Stimulated activated CD4-positive, alpha-beta T cell treated with anti-CD3 and anti-CD28 coated beads, TNF-alpha, amount 100 ng/mL, for 48 hours (primary cell): ENCODE measurements around the gene SAMD7.

Source experiments
- DNase-seq, 3 donors: peaks; one replicate each; pipeline ENCODE4 v3.0.0-alpha.2; 2020; ENCODE audit warnings: low read depth in 3 of 3

The SAMD7 gene

GRCh38 chr3:169907944-169908343, 3.4 kb upstream of the SAMD7 start:
- no peak for DNase-seq

DNA sequence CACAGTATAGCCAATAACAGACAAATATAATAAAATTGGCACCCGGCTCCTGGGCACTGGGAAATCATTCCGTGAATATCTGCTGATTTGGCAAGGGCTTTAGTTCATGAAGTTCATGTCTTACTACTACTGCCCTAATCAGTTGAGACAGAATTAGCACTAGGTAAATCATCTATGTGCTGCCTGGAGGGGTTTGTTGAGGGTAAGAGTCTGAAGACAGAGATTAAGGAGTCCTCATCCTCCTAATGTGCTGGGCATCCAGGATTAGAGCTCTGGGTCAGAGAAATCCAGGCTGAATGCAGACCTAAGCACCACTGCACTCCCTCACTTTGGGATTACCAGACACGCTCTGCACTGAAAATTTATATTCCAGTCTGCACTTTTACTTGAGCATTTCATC, 2.0 kb downstream of the SAMD7 start:
- no peak for DNase-seq

DNA sequence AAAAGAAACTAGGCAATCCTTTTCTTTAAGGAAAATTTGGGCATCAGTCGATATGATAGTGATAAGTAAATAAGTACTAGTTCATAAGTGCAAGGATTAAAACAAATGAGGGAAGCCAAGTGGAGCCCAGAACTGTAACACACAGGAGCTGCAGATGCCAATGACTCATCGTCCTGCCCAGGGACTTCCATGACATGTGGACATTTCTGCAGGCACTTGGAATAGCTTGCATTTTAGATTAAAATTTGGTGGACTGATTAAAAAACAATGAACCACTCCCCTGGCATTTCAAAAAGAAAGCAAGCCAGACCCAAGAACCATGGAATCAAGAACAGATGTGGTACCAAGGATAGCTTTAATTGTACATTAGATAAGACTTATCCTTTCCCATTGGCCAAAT, 2.9 kb downstream of the SAMD7 start:
- no peak for DNase-seq

GRCh38 chr3:169923189-169923588, 11.8 kb downstream of the SAMD7 start:
- no peak for DNase-seq

GRCh38 chr3:169923831-169924230, 12.5 kb downstream of the SAMD7 start:
- no peak for DNase-seq

GRCh38 chr3:169929830-169930519, 18.6 kb downstream of the SAMD7 start:
- no peak for DNase-seq

DNA sequence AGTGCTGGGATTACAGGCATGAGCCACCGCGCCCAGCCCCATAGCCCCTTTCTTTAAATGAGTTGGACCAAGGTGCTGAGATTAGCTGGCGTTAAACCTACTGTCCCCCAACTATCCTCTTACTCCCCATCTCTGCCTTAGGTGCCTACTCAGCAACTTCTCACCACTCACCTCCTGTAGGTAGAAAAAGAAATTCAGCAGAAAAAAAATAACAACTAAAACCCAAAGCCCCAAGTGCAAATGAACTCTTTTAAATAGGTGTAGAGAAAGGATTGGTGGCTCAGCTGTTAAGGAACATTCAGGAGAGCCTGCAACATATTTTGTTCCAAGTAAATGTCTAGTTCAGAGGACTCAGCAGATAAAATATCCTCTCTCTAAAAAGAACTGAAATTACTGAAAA, 19.5 kb downstream of the SAMD7 start:
- no peak for DNase-seq

DNA sequence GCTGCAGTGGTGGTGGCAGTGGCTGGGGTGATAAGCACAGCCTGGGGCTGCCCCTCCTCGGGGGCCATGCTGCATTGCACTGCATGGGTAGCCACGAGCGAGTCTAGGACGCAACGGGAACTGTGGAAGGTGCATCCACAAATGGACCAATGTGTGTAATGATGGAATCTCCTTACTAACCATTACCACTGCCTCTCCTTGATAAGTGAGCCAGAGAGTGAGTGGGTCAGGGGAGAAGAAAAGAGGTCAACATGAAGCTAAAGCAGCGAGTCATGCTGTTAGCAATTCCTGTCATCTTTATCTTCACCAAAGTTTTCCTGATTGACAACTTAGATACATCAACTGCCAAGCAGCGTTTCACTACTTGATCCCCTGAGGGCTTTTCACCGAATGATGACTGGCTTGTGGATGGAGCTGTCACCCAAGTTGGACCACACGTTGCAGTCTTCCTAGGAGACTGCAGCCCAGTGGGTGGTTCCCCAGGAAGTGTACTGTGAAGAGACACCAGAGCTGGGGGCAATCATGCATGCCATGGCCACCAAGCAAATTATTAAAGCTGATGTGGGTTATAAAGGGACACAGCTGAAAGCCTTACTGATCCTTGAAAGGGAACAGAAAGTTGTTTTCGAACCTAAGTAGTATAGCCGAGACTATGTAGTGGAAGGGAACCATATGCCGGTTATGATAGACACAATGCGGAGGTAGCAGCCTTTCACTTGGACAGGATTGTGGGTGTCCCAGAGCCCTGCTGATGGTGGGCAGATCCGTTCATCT, 20.6 kb downstream of the SAMD7 start:
- DNase-seq: no peak

- no peak for DNase-seq
Measured at GRCh38 chr3:169939320-169939719, 27.9 kb downstream of the SAMD7 start.

GRCh38 chr3:169939751-169940150, 28.4 kb downstream of the SAMD7 start:
- no peak for DNase-seq

DNA sequence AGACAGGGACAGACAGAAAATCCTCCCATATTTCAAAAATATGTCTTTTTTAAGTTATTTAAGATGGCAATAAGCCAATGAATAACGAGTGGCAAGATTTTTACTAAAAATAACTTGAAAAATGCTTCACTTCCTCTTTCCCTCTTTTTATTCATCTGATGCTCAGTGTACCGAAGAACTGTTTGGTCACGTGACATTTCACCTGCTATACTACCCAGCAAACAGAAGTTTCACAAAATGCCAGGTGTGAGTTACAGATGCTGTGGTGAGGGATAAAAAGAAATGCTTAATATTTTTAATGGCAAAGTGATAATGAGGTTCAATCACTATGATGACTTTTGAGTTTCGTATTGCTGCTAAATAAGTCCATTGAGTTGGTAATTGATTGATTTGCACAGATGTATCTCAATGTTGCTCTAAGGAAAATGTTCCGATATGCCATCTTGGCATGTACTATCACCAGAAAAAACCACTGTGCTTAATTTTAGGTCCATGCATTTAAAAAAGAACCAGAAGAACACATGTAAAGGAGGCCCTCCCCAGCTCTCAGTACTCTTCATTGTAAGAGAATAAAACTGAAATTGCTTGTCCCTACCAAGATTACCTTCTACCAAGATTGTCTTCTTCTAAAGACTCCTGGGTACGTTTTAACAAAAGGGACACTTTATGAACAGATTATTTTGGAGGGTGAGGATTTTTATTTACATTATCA, 29.3 kb downstream of the SAMD7 start:
- no peak for DNase-seq

DNA sequence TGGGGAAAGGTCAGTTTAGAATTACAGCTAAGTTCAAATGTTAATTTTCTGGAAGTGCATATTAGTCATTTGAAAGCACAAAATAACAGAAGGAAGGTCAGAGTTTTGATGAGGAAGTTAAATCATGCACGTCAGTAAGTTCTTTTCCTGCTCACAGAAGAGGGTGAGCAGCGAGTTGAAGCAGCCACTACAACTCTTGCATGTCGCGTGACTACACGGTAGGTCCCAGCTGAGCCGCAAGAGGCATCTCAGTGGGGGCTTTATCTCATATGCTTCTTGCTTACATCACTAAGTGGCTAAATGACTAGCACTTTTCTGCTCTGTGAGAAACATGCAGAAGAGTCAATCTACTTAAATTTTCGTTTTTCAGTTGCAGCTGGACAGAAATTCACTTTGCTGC, 33.9 kb downstream of the SAMD7 start:
- DNase-seq: peak in 2 of 3 donors; percentile 28 to 46

DNA sequence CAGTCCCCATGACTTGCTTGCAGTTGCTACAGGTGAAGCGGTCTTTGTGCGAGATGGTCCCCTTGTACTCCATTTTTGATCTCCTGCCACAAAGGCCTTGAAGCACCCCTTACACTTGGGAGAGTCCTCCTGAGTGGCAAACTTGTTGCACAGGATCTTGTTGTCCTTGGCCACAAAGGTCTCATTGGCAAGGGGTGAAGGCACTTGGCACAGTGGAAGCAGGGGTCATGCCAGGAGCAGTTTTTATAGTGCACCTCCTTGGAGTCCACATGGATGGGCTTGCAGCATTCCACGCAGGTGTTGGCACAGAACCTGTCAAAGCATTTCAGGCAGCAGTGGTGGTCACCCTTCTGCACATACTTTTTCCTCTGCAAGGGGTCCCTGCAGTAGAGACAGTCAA, 35.0 kb downstream of the SAMD7 start:
- DNase-seq: no peak

- DNase-seq: no peak
Measured at GRCh38 chr3:169948559-169949448, 37.4 kb downstream of the SAMD7 start.

DNA sequence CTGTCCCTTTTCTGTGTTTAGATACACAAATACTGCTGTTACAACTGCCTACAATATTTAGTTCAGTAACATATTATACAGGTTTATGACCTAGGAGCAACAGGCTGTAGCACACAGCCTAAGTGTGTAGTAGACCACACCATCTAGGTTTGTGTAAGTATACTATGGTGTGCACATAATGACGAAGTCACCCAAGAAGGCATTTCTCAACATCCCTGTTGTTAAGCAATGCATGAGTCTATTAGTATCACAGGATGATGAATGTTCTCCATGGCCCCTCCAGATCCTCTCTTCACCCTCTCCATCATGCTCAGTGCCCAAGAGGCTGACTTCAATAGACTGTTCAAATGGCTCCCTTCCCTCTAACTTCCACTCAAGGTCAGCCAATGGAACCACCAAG, 40.7 kb downstream of the SAMD7 start:
- DNase-seq: no peak

GRCh38 chr3:169953462-169954141, 42.2 kb downstream of the SAMD7 start:
- no peak for DNase-seq

DNA sequence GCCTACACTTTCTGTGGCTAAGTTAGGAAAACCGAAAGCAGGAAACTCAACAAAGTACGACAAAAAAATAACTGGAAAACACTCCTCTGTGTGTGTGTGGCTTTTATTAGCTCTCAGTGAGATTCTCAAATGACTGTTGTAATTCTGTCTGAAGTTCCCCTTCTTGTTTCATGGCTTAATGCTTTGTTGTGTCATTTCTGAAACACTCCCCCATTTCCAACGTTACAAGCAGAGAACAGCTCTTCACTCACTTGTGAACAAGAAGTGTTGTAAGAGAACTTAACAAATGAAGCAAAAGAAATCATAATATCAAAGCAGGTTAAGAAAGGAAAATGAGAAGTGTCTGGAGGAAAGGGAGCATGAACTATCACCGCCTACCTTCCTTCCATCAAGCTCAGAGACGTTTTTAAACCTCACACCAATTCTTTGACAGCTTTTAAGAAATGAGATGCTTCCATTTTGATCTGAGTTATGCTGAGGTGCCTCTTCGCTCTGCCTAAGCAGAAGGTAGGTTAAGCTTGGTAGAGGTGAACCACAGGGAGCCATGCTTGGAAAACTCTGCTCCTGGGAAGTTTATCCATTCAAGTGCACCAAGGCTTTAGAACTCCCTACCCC, 42.9 kb downstream of the SAMD7 start:
- no peak for DNase-seq

DNA sequence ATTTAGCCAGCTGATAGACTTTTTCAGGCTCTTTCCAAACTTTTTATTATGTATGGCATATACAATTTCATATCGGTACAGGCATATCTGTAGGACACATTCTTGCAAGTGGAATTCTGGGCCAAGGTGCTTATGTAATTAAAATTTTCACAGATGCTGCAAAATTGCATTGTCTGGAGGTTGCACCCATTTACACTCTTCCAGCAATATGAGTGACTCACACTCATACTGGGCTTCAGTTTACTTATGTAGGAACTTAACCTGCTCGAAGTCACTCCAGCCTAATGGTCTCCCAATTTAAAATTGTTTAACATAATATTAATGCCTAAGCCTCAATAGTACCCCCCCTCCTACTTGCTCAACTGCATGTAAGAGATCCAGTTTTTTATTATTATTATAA, 44.0 kb downstream of the SAMD7 start:
- no peak for DNase-seq

- DNase-seq: no peak
Measured at GRCh38 chr3:169964176-169964575, 52.8 kb downstream of the SAMD7 start.

DNA sequence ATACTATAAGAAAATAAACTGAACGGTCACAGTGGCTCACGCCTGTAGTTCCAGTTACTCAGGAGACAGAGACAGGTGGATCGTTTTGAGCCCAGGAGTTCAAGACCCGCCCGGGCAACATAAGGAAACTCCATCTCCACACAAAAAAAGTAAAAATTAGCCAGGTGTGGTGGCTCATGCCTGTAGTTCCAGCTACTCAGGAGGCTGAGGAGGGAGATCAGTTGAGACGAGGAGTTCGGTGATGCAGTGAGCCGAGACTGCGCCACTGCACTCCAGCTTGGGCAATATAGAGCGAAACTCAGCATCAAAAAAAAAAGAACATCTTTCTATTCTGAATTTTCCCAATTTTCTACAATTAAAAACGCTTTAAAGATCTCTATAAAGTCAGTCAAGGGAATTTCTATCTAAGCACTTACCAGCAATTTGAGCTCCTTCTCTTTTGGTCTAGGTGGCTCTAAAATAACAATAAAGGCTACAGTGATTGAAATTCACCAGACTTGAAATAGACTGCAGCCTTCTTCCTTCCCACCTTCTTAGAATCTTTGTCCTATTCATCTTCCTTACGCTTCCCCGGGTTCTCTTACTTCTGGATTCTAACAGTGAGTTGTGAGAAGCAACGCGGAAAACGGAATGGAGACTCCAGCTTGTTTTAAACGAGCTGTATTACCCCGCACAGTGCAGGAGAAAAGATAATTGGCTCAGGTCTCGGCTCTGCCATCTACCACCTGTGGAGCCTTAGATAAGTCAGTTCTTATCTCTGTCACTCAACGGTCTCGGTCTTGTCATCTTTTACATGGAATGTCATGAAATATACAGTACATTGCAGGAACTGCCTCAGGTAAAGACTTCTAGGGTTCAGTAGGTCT, 54.4 kb downstream of the SAMD7 start:
- no peak for DNase-seq
